Measurements from ENCODE around the gene CREB1.
"Not testable (repeated sequence)": the region's sequence is repeated elsewhere in the genome, so short reads cannot be mapped to it uniquely, and the experiment has no call there.

CREB1 gene

DNA sequence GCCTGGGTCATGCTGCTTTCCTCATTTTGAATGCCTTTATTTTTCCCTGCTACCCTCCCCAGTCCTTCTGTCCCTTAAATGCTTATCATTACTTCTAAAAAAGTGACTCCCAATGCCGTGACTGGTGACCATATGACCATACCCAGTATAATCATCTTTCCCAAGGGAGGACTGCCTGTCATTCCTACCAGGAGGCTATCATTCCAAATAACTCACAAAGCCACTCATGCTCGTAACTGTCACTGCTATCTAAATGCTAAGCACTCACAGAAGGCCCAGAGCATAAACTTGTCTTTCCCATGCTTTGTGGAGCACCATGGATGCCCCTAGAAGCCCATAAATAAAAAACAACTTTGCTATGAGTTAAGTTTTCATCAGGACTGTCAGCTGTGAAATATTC, 38.7 kb upstream of the CREB1 start:
- H3K36me3 ChIP-seq (ENCODE audit: control insufficient read depth, insufficient read depth, low read length) = no peaks in the 10 kb centered on the region
- no CpG with 5 or more reads among the region's 2 CpGs for WGBS (ENCODE audit: insufficient coverage, insufficient read length)
- H3K4me3 ChIP-seq (ENCODE audit: low read length) = no peak overlapping the region
- DNase-seq (ENCODE audit: low read depth, low spot score) = no peak
- no peaks in the 10 kb centered on the region for H3K4me1 ChIP-seq (ENCODE audit: control insufficient read depth, insufficient read depth, low read length)
- H3K9me3 ChIP-seq (ENCODE audit: control insufficient read depth, insufficient read depth, low read length) = no peaks in the 10 kb centered on the region
- H3K27me3 ChIP-seq (ENCODE audit: control insufficient read depth, insufficient read depth, low read length) = no peaks in the 10 kb centered on the region
- H3K27ac ChIP-seq (ENCODE audit: low read length) = no peak overlapping the region

DNA sequence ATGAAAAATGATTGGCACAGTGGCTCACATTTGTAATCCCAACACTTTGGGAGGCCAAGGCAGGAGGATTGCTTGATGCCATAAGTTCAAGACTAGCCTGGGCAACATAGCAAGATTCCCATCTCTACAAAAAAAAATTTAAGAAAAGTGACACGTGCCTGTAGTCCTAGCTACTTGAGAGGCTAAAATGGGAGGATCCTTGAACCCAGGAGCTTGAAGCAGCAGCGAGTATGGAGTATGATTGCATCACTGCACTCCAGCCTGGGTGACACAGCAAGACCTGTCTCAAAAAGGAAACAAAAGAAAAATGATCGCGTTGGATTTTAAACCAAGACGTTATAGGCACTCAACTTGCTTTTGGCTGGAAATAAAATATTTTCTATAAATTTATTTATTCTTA, 37.8 kb upstream of the CREB1 start:
- no CpG with 5 or more reads among the region's 5 CpGs for WGBS (ENCODE audit: insufficient coverage, insufficient read length)
- H3K4me3 ChIP-seq (ENCODE audit: low read length) = no peak overlapping the region
- no peaks in the 10 kb centered on the region for H3K9me3 ChIP-seq (ENCODE audit: control insufficient read depth, insufficient read depth, low read length)
- no peaks in the 10 kb centered on the region for H3K4me1 ChIP-seq (ENCODE audit: control insufficient read depth, insufficient read depth, low read length)
- no peak overlapping the region for H3K27ac ChIP-seq (ENCODE audit: low read length)
- no peaks in the 10 kb centered on the region for H3K36me3 ChIP-seq (ENCODE audit: control insufficient read depth, insufficient read depth, low read length)
- no peaks in the 10 kb centered on the region for H3K27me3 ChIP-seq (ENCODE audit: control insufficient read depth, insufficient read depth, low read length)
- DNase-seq (ENCODE audit: low read depth, low spot score) = no peak

DNA sequence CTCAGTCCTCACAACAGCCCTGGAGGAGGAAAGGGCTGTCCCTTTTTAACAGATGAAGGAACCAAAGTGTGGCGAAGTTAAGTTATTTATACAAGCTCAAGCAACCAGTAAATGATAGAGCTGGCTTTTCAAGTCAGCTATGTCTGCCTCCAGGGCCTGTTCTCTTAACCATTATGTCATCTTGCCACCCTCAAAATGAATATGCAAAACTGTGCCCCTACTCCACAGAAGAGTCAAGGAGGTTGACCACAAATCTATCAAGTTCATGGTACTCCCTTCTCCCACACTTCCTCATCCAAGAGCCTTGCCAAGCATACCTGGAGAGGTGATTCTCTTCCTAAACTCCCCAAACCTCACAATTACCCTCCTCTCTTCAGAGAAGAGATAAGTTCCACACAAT, 37.3 kb upstream of the CREB1 start:
- H3K4me1 ChIP-seq (ENCODE audit: control insufficient read depth, insufficient read depth, low read length) = no peaks in the 10 kb centered on the region
- no peaks in the 10 kb centered on the region for H3K36me3 ChIP-seq (ENCODE audit: control insufficient read depth, insufficient read depth, low read length)
- DNase-seq (ENCODE audit: low read depth, low spot score) = no peak
- no peaks in the 10 kb centered on the region for H3K27me3 ChIP-seq (ENCODE audit: control insufficient read depth, insufficient read depth, low read length)
- no peak overlapping the region for H3K27ac ChIP-seq (ENCODE audit: low read length)
- H3K4me3 ChIP-seq (ENCODE audit: low read length) = no peak overlapping the region
- no peaks in the 10 kb centered on the region for H3K9me3 ChIP-seq (ENCODE audit: control insufficient read depth, insufficient read depth, low read length)
- WGBS (ENCODE audit: insufficient coverage, insufficient read length) = no CpG with 5 or more reads among the region's 1 CpG

DNA sequence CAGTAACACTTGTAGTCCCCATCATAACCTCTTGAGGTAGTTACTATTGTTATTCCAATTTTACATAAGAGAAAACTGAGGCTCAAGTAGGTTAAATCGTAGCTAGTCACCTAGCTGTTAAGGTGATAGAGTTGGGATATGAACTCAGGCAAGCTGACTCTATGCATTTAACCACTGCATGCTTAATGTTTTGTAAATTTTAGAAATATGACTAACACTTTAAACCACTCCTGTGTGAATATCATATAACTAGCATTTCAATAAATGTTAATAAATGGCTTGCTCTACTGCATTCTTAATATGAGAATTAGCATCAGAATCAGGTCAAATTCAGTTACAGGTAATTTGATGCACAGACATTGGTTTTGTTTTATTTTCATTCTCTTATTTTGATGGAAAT, 35.6 kb upstream of the CREB1 start:
- no peaks in the 10 kb centered on the region for H3K4me1 ChIP-seq (ENCODE audit: control insufficient read depth, insufficient read depth, low read length)
- WGBS (ENCODE audit: insufficient coverage, insufficient read length) = no CpG with 5 or more reads among the region's 1 CpG
- no peaks in the 10 kb centered on the region for H3K9me3 ChIP-seq (ENCODE audit: control insufficient read depth, insufficient read depth, low read length)
- no peak overlapping the region for H3K4me3 ChIP-seq (ENCODE audit: low read length)
- no peak for DNase-seq (ENCODE audit: low read depth, low spot score)
- no peak overlapping the region for H3K27ac ChIP-seq (ENCODE audit: low read length)
- H3K27me3 ChIP-seq (ENCODE audit: control insufficient read depth, insufficient read depth, low read length) = no peaks in the 10 kb centered on the region
- no peaks in the 10 kb centered on the region for H3K36me3 ChIP-seq (ENCODE audit: control insufficient read depth, insufficient read depth, low read length)

DNA sequence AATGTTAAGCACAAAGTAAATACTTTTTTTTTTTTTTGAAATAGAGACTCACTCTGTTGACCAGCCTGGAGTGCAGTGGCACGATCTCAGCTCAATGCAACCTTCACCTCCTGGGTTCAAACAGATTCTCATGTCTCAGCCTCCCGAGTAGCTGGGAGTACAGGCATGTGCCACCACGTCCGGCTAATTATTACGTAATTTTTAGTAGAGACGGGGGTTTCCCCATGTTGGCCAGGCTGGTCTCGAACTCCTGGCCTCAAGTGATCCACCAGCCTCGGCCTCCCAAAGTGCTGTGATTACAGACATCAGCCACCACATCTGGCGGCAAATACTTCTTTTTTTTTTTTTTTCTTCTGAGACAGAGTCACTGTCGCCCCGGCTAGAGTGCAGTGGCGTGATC, 32.8 kb upstream of the CREB1 start:
- H3K4me1 ChIP-seq (ENCODE audit: control insufficient read depth, insufficient read depth, low read length); H3K9me3 ChIP-seq (ENCODE audit: control insufficient read depth, insufficient read depth, low read length); H3K27ac ChIP-seq (ENCODE audit: low read length); H3K4me3 ChIP-seq (ENCODE audit: low read length); H3K36me3 ChIP-seq (ENCODE audit: control insufficient read depth, insufficient read depth, low read length); H3K27me3 ChIP-seq (ENCODE audit: control insufficient read depth, insufficient read depth, low read length); DNase-seq (ENCODE audit: low read depth, low spot score): not testable (repeated sequence)
- no CpG with 5 or more reads among the region's 12 CpGs for WGBS (ENCODE audit: insufficient coverage, insufficient read length)

DNA sequence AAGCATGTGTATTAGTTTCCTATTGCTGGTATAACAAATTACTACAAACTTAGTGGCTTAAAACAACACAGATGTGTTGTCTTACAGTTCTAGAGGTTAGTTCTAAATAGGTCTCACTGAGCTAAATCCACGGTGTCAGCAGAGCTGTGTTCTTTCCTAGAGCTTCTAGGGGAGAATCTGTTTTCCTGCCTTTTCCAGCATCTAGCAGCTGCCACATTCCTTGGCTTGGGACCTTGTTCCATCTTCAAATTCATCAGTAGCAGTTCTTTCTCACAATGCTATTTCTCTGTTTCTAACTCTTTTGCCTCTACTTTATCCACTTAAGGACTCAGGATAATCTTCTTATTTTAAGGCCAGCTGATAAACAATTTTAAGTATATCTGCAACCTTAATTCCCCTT, 32.2 kb upstream of the CREB1 start:
- no peaks in the 10 kb centered on the region for H3K9me3 ChIP-seq (ENCODE audit: control insufficient read depth, insufficient read depth, low read length)
- H3K4me3 ChIP-seq (ENCODE audit: low read length) = no peak overlapping the region
- no CpG with 5 or more reads among the region's 1 CpG for WGBS (ENCODE audit: insufficient coverage, insufficient read length)
- no peaks in the 10 kb centered on the region for H3K4me1 ChIP-seq (ENCODE audit: control insufficient read depth, insufficient read depth, low read length)
- DNase-seq (ENCODE audit: low read depth, low spot score) = no peak
- H3K27ac ChIP-seq (ENCODE audit: low read length) = no peak overlapping the region
- H3K27me3 ChIP-seq (ENCODE audit: control insufficient read depth, insufficient read depth, low read length) = no peaks in the 10 kb centered on the region
- H3K36me3 ChIP-seq (ENCODE audit: control insufficient read depth, insufficient read depth, low read length) = no peaks in the 10 kb centered on the region

DNA sequence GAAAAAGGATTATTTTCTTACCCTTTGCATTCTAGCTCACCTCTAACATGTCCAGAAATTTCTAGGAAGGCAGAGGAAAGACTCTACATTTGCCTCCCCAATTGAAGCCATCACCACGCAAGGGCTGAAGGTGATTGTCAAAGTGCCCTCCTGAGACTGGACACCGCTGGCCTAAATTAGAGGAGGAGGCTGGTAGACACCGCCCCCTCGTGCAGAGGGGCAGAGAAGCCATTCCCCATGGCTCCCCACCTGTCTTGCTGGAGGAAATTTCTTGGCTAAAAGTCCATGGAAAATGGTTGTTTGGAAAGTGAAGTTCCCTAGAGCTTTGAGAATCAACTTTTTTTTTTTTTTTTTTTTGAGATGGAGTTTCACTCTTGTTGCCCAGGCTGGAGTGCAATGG, 31.3 kb upstream of the CREB1 start:
- Histone ChIP-seq H3K27me3 (ENCODE audit: control insufficient read depth, insufficient read depth, low read length) (no peaks in the 10 kb centered on the region), H3K27ac (ENCODE audit: low read length) (no peak overlapping the region), H3K9me3 (ENCODE audit: control insufficient read depth, insufficient read depth, low read length) (no peaks in the 10 kb centered on the region), H3K36me3 (ENCODE audit: control insufficient read depth, insufficient read depth, low read length) (no peaks in the 10 kb centered on the region), H3K4me3 (ENCODE audit: low read length) (no peak overlapping the region), H3K4me1 (ENCODE audit: control insufficient read depth, insufficient read depth, low read length) (0 out of 2 replicates have a peak, but pooled peaks cover 2% of the 10 kb centered on the region)
- DNase-seq (ENCODE audit: low read depth, low spot score) = no peak
- WGBS (ENCODE audit: insufficient coverage, insufficient read length) = no CpG with 5 or more reads among the region's 4 CpGs

DNA sequence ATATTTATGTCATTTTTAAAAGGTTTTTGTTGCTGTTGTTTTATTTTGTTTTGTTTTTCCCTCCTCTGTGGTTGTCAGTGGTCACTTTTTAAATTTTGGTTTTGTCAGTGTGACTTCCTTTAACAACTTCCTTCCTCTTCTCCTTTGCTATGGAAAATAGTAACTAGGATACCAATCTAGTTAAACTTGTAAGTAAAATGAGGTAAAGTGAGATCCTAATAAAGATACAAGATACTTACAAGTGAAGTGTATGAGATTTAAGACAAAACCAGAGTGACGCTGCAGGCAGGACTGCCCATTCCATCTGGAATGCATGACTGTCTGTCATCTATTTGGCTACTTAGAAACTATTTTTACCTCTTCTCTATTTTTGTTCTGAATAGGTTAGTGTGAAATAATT, 30.6 kb upstream of the CREB1 start:
- H3K27me3 ChIP-seq (ENCODE audit: control insufficient read depth, insufficient read depth, low read length) = no peaks in the 10 kb centered on the region
- H3K27ac ChIP-seq (ENCODE audit: low read length) = no peak overlapping the region
- WGBS (ENCODE audit: insufficient coverage, insufficient read length) = no CpG with 5 or more reads among the region's 1 CpG
- peaks cover 3% of the 10 kb centered on the region; the same call in 1 of the 2 replicates for H3K4me1 ChIP-seq (ENCODE audit: control insufficient read depth, insufficient read depth, low read length)
- H3K36me3 ChIP-seq (ENCODE audit: control insufficient read depth, insufficient read depth, low read length) = no peaks in the 10 kb centered on the region
- H3K4me3 ChIP-seq (ENCODE audit: low read length) = no peak overlapping the region
- H3K9me3 ChIP-seq (ENCODE audit: control insufficient read depth, insufficient read depth, low read length) = no peaks in the 10 kb centered on the region
- no peak for DNase-seq (ENCODE audit: low read depth, low spot score)

DNA sequence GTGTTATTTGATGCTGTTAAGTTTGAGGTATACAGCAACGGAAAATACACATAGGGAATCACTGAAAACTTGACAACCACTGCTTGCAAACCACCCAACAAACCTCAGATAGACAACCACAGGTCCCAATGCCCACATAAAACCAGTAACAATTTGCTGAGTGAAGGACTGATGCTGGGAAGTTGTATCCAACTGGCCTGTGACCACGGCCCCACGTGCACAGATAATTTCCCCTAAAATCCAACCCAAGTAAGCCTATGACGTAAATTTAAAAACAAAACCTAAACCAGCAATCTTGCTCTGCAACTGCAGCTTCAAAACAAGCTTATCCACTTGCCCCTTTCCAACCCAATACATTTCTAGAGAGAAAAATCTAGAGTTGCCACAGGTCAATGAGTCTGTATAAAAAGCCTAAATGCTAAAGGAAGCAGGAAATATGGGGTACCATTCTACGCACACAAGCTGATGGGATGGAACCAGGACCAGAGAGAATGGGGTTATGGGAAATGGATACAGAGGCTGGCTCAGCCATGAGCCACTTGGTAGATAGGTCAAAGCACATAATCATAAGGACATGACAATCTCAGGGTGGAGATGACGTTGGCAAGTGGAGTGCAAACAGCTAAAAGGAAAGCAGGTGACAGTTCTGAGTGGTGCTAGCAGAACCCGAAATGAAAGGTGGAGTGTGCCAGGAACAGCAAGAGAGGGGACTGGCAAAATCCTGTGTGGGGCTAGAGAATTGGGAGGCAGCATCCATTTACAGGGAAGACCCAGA, 27.8 kb upstream of the CREB1 start:
- H3K9me3 ChIP-seq (ENCODE audit: control insufficient read depth, insufficient read depth, low read length) = no peaks in the 10 kb centered on the region
- no peak overlapping the region for H3K27ac ChIP-seq (ENCODE audit: low read length)
- peaks cover 4% of the 10 kb centered on the region; the same call in 1 of the 2 replicates for H3K4me1 ChIP-seq (ENCODE audit: control insufficient read depth, insufficient read depth, low read length)
- H3K4me3 ChIP-seq (ENCODE audit: low read length) = no peak overlapping the region
- WGBS (ENCODE audit: insufficient coverage, insufficient read length) = no CpG with 5 or more reads among the region's 7 CpGs
- no peaks in the 10 kb centered on the region for H3K36me3 ChIP-seq (ENCODE audit: control insufficient read depth, insufficient read depth, low read length)
- H3K27me3 ChIP-seq (ENCODE audit: control insufficient read depth, insufficient read depth, low read length) = no peaks in the 10 kb centered on the region
- no peak for DNase-seq (ENCODE audit: low read depth, low spot score)

DNA sequence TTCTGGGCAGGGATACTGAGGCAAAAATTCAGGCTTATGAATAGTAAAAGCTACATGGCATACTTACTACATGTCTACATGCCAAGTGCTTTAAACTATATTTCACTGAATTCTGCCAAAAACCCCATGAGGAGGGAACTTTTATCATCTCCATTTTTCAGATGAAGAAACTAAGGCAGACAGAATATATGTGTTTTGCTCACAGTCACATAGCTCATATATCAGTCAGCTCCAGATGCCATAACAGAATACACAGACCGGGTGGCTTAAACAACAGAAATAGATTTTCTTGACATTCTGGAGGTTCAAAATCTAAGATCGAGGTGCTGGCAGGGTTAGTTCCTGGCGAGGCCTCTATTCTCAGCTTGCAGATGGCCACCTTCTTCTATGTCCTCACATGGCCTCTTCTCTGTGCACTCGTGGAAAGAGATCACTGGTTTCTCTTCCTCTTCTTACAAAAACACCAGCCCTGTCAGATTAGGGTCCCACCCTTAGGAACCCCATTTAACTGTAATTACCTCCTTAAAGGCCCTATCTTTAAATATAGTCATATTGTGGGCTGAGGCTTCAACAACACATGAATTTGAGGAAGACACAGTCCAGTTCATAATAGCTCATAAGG, 27.1 kb upstream of the CREB1 start:
- Histone ChIP-seq H3K4me1 (ENCODE audit: control insufficient read depth, insufficient read depth, low read length) (peaks cover 4% of the 10 kb centered on the region; the same call in 1 of the 2 replicates), H3K27me3 (ENCODE audit: control insufficient read depth, insufficient read depth, low read length) (no peaks in the 10 kb centered on the region), H3K9me3 (ENCODE audit: control insufficient read depth, insufficient read depth, low read length) (no peaks in the 10 kb centered on the region), H3K27ac (ENCODE audit: low read length) (no peak overlapping the region), H3K36me3 (ENCODE audit: control insufficient read depth, insufficient read depth, low read length) (no peaks in the 10 kb centered on the region), H3K4me3 (ENCODE audit: low read length) (no peak overlapping the region)
- no CpG with 5 or more reads among the region's 4 CpGs for WGBS (ENCODE audit: insufficient coverage, insufficient read length)
- DNase-seq (ENCODE audit: low read depth, low spot score) = no peak

DNA sequence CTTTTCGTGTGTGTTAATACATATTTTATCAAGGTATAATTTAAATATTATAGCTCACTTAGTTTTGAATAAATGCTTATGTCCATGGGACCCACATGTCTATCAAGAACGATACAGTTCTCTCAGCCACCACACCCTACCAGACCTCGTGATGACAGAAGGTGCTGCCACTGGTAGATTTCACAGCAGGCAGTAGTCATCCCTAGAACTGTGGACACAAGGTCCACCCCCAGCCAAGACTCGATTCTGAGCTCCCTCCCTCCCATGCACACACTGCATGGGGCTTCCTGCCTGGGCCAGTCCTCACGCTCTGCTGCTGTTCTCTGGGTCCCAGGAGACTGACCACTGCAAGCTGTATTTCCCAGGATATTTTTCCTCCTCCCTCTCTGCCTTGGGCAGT, 26.5 kb upstream of the CREB1 start:
- Histone ChIP-seq H3K27me3 (ENCODE audit: control insufficient read depth, insufficient read depth, low read length) (no peaks in the 10 kb centered on the region), H3K27ac (ENCODE audit: low read length) (no peak overlapping the region), H3K4me3 (ENCODE audit: low read length) (no peak overlapping the region), H3K9me3 (ENCODE audit: control insufficient read depth, insufficient read depth, low read length) (no peaks in the 10 kb centered on the region), H3K36me3 (ENCODE audit: control insufficient read depth, insufficient read depth, low read length) (no peaks in the 10 kb centered on the region), H3K4me1 (ENCODE audit: control insufficient read depth, insufficient read depth, low read length) (peaks cover 4% of the 10 kb centered on the region; the same call in 1 of the 2 replicates)
- no CpG with 5 or more reads among the region's 5 CpGs for WGBS (ENCODE audit: insufficient coverage, insufficient read length)
- no peak for DNase-seq (ENCODE audit: low read depth, low spot score)

All from iPS DF 6.9 (cell line).